Upper lobe of left lung (tissue), 4 donors: ENCODE measurements around the gene SPATA24.

Source experiments
- EP300 ChIP-seq, 4 donors: sonication (generic); formaldehyde crosslinking; IDR thresholded peaks; one replicate each; pipeline ENCODE4 v1.5.1; 2017; ENCODE audit warnings: antibody characterized with exemption in 4 of 4, control low read depth in 2 of 4
- POLR2A ChIP-seq, 4 donors: fragments of 450-650 bp; IDR thresholded peaks; one replicate each; pipeline ENCODE4 v1.5.1; 2016 to 2017; ENCODE audit warnings: antibody characterized with exemption in 4 of 4, mild to moderate bottlenecking in 2 of 4
- POLR2AphosphoS5 ChIP-seq, 2 donors: sonication (generic); formaldehyde crosslinking; IDR thresholded peaks; one replicate each; pipeline ENCODE4 v1.5.1; 2017; ENCODE audit warnings: antibody characterized with exemption in 2 of 2
- TF ChIP-seq, protein P1 (sequence below), 6 experiments: fragments of 450-650 bp in 4 of 6; fragments of 200-600 bp in 2 of 6; sonication (generic) in 2 of 6; IDR thresholded peaks; one replicate each; pipeline ENCODE4 v1.5.1; 2016 to 2019; ENCODE audit warnings: antibody characterized with exemption in 6 of 6

DNA sequence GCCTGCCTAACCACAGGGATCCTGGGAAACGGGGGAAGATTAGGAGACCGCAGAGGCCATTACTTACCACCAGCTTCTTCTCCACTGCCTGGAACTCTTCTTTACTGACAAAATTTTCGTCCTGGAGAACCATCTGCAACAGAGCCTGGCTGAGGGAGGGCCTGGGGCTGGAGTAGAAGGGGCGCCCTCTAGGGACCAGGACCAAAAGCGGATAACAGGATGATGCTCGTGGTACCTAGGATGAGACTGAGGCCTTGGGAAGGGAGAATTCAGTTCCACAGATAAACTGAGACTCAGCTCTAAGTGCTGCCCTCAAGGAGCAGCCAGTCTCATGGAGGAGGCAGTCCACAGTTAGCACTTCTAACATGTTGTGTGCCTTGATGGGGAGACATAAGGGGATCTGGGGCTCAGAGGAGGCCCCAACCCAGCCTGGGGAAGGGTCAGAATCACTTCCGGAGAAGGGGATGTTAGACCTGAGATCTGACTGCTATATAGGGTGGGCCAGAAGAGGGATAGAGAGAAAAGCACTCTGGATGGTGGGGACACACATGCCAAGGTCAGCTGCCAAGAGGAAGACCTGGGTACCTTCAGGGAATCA is 1.2 kb downstream of the SPATA24 start:
- TF ChIP-seq POLR2A (IDR thresholded peaks at IDR 0.05) (no peak), EP300 (IDR thresholded peaks at IDR 0.05) (no peak), POLR2AphosphoS5 (IDR thresholded peaks at IDR 0.05) (no peak)
- TF ChIP-seq, protein P1, sequence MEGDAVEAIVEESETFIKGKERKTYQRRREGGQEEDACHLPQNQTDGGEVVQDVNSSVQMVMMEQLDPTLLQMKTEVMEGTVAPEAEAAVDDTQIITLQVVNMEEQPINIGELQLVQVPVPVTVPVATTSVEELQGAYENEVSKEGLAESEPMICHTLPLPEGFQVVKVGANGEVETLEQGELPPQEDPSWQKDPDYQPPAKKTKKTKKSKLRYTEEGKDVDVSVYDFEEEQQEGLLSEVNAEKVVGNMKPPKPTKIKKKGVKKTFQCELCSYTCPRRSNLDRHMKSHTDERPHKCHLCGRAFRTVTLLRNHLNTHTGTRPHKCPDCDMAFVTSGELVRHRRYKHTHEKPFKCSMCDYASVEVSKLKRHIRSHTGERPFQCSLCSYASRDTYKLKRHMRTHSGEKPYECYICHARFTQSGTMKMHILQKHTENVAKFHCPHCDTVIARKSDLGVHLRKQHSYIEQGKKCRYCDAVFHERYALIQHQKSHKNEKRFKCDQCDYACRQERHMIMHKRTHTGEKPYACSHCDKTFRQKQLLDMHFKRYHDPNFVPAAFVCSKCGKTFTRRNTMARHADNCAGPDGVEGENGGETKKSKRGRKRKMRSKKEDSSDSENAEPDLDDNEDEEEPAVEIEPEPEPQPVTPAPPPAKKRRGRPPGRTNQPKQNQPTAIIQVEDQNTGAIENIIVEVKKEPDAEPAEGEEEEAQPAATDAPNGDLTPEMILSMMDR (IDR thresholded peaks at IDR 0.05), result peak in 3 of 6 experiments; percentile 11 to 21 (median 13)
